Measurements from ENCODE around the gene AGRP. TPM values are rescaled to one million over a fixed set of nuclear protein-coding genes. Genes with fewer than 3 reads are reported as not detected.

The AGRP gene
- 1 to 10 TPM in 1 of 2 donors, not detected in 1; 1.5 TPM for total RNA-seq

GRCh38 chr16:67483150-67483549 lies at the start of gene AGRP:
TSS of gene AGRP (minus strand) at chr16:67483547. CDS start at chr16:67483398, 149 bp downstream.
- WGBS = 95% methylated on average over 6 of the region's 6 CpGs

DNA sequence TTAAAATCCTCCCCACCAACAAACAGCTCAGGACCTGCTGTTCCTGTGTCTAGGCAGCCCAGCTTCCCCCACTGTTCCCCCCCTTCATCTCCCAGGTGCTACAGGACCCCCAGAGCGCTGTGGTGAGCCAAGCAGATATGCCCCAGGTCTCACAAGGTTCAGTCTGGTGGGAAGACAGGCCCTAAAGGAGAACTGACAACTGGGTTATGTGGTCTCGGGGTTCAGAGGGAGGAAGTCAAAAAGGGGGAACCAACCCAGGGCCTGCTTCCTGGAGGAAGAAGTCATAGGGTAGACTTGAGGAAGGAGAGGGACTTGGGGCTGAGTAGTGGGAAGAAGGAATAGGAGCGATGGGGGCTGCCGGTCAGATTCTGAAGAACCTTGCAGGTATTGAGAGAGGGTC lies 47.9 kb upstream of the AGRP start:
- TF ChIP-seq CTCF (IDR thresholded peaks at IDR 0.05) (no peak), POLR2AphosphoS5 (IDR thresholded peaks at IDR 0.05) (no peak), POLR2A (IDR thresholded peaks at IDR 0.05) (no peak)

More at GRCh38 chr16:67483150-67483549, at the start of gene AGRP:
- DNase-seq (ENCODE audit: low spot score) = no peak
- H3K27me3 ChIP-seq (replicated peaks; ENCODE audit: insufficient read depth) = no peaks in the 10 kb centered on the region
- H3K4me3 ChIP-seq = peak within 1 kb of the TSS; percentile 88 to 90
- peaks cover 7% of the 10 kb centered on the region for H3K4me1 ChIP-seq (replicated peaks)
- TF ChIP-seq POLR2A (IDR thresholded peaks at IDR 0.05) (no peak), CTCF (IDR thresholded peaks at IDR 0.05) (no peak), POLR2AphosphoS5 (IDR thresholded peaks at IDR 0.05) (no peak)
- H3K36me3 ChIP-seq = no peaks in the 10 kb centered on the region
- peak within 1 kb of the TSS in 1 of 2 donors; percentile 74 for H3K27ac ChIP-seq
- intact Hi-C loops (cut with DNase I) = loop anchor here (5.0 kb wide), 1 partner anchor 44 kb away; the partner anchor contains the start of gene RIPOR1
- no peaks in the 10 kb centered on the region for H3K9me3 ChIP-seq

DNA sequence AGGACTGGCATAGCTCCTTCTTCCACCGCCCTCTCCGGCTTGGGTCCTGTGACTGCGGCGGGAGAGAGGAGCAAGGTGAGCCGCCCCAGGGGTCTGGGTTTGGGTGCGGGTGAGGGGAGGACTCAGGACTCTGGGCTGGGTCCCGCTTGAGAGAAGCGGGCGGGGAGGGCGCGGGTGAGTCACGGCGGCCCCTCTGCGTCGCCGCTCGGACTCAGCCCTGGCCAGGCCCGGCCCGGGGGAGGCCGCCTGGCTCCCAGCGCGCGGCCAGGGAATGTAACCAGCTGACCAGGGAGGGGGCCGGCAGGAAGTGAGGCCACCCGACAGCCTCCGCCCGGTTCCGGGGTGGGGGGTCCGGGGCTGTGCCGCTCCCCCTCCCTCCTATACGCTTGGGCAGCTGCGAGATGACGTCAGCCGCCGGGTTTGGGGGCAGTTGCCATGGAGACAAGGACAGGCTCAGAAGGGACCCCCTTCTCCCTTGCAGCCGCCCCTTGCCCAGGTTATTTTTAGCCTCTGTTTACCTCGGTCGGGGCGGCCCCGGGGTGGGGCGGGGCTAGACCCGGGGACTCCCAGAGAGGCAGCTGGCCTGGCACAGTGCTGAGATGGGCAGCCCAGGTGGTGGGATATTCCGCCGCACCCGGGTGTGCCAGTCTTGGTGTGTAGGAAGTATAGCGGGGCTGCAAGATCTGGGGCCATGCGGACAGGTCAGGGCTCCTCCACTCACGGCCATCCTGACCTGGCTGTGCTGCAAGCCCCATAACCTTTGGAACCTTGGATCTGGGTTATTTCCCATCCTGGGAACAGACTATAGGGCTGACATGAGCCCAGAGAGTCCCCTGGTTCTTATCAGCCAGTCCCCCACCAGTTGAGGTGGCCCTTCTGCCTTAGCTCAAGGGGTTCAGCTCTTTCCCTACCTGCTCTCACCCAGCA lies 46.9 kb upstream of the AGRP start:
- Histone ChIP-seq H3K4me3 (peak overlapping the region; percentile 66 to 77), H3K4me1 (replicated peaks) (peaks cover 3% of the 10 kb centered on the region), H3K9me3 (no peaks in the 10 kb centered on the region), H3K36me3 (no peaks in the 10 kb centered on the region), H3K27me3 (replicated peaks; ENCODE audit: insufficient read depth) (no peaks in the 10 kb centered on the region), H3K27ac (peak overlapping the region; percentile 81 to 84)
- intact Hi-C loops (cut with DNase I) = loop anchor here (10.0 kb wide), 1 partner anchor 405 kb away; the partner anchor contains the start of genes CTRL and PSMB10
- 3% methylated on average over 48 of the region's 48 CpGs for WGBS
- TF ChIP-seq CTCF (IDR thresholded peaks at IDR 0.05) (no peak), POLR2AphosphoS5 (IDR thresholded peaks at IDR 0.05) (peak; percentile 37), POLR2A (IDR thresholded peaks at IDR 0.05) (peak; percentile 69)
- peak; percentile 35 for DNase-seq (ENCODE audit: low spot score)

More for the DNA sequence above, 47.9 kb upstream of the AGRP start:
- WGBS = 84% methylated on average over 4 of the region's 4 CpGs
- Histone ChIP-seq H3K27ac (no peak overlapping the region), H3K27me3 (replicated peaks; ENCODE audit: insufficient read depth) (no peaks in the 10 kb centered on the region), H3K4me1 (replicated peaks) (peaks cover 3% of the 10 kb centered on the region), H3K36me3 (no peaks in the 10 kb centered on the region), H3K9me3 (no peaks in the 10 kb centered on the region), H3K4me3 (no peak overlapping the region)
- intact Hi-C loops (cut with DNase I) = loop anchor here (10.0 kb wide), 1 partner anchor 404 kb away; the partner anchor contains the start of genes CTRL and PSMB10
- DNase-seq (ENCODE audit: low spot score) = no peak

DNA sequence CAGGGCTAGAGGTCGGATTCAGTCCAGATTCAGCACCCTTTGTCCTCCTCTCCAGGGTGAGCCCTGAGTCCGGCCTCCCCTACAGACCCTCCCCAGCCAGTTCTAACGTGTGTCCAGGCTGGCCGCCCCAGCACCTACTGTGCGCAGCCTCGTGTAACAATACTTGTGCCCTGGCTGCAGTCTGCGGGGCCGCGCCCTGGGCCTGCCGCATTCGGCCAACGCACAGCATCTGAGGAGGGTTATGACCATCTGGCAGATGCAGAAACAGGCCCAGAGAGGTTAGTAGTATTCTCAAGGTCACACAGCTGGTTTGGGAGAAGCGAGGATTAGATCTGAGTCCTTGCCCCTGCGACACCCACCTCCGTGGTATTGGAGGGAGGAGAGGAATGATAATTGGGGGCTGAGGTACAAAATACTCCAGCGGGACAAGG lies 46.2 kb upstream of the AGRP start:
- TF ChIP-seq CTCF (IDR thresholded peaks at IDR 0.05) (no peak), POLR2A (IDR thresholded peaks at IDR 0.05) (no peak), POLR2AphosphoS5 (IDR thresholded peaks at IDR 0.05) (no peak)
- WGBS = 4% methylated on average over 16 of the region's 16 CpGs
- intact Hi-C loops (cut with DNase I) = loop anchor here (5.0 to 10.0 kb wide), 3 partner anchors 47 to 405 kb away; partner anchors contain the start of genes ACD, AGRP, ATP6V0D1 and C16orf86
- H3K9me3 ChIP-seq = no peaks in the 10 kb centered on the region
- no peak for DNase-seq (ENCODE audit: low spot score)
- no peaks in the 10 kb centered on the region for H3K36me3 ChIP-seq
- H3K27ac ChIP-seq = peak overlapping the region; percentile 81 to 84
- H3K4me3 ChIP-seq = peak overlapping the region; percentile 66 to 77
- H3K27me3 ChIP-seq (replicated peaks; ENCODE audit: insufficient read depth) = no peaks in the 10 kb centered on the region
- H3K4me1 ChIP-seq (replicated peaks) = peaks cover 3% of the 10 kb centered on the region
